ENCODE measurements around the gene THYN1. TPM values are rescaled to one million over a fixed set of nuclear protein-coding genes. Genes with fewer than 3 reads are reported as not detected.

THYN1 gene
- total RNA-seq, 1 donor from 2014 or later: 33.9 TPM

GRCh38 chr11:134267461-134267860 is 14.3 kb upstream of the THYN1 start:
- Mint-ChIP-seq H3K27ac (ENCODE audit: unreplicated experiment) (no peak overlapping the region), H3K4me1 (ENCODE audit: unreplicated experiment) (no peaks in the 10 kb centered on the region), H3K36me3 (ENCODE audit: unreplicated experiment) (peaks cover 8% of the 10 kb centered on the region), H3K9me3 (ENCODE audit: unreplicated experiment) (no peaks in the 10 kb centered on the region), H3K27me3 (ENCODE audit: unreplicated experiment) (peaks cover 23% of the 10 kb centered on the region), H3K4me3 (ENCODE audit: unreplicated experiment) (no peak overlapping the region)
- no peak for TF ChIP-seq CTCF (IDR thresholded peaks at IDR 0.05)
- no peak for DNase-seq (ENCODE audit: extremely low spot score, unreplicated experiment)

- Mint-ChIP-seq H3K9me3 (ENCODE audit: unreplicated experiment) (no peaks in the 10 kb centered on the region), H3K4me3 (ENCODE audit: unreplicated experiment) (no peak overlapping the region), H3K36me3 (ENCODE audit: unreplicated experiment) (peaks cover 8% of the 10 kb centered on the region), H3K27ac (ENCODE audit: unreplicated experiment) (no peak overlapping the region), H3K4me1 (ENCODE audit: unreplicated experiment) (no peaks in the 10 kb centered on the region), H3K27me3 (ENCODE audit: unreplicated experiment) (peaks cover 18% of the 10 kb centered on the region)
- no peak for TF ChIP-seq CTCF (IDR thresholded peaks at IDR 0.05)
- DNase-seq (ENCODE audit: extremely low spot score, unreplicated experiment): no peak
Measured at GRCh38 chr11:134266841-134267251, 13.7 kb upstream of the THYN1 start.

- H3K27ac Mint-ChIP-seq (ENCODE audit: unreplicated experiment): no peak overlapping the region
- peaks cover 8% of the 10 kb centered on the region for H3K36me3 Mint-ChIP-seq (ENCODE audit: unreplicated experiment)
- no peak for TF ChIP-seq CTCF (IDR thresholded peaks at IDR 0.05)
- no peak for DNase-seq (ENCODE audit: extremely low spot score, unreplicated experiment)
- no peak overlapping the region for H3K4me3 Mint-ChIP-seq (ENCODE audit: unreplicated experiment)
- H3K9me3 Mint-ChIP-seq (ENCODE audit: unreplicated experiment): no peaks in the 10 kb centered on the region
- no peaks in the 10 kb centered on the region for H3K4me1 Mint-ChIP-seq (ENCODE audit: unreplicated experiment)
- peaks cover 14% of the 10 kb centered on the region for H3K27me3 Mint-ChIP-seq (ENCODE audit: unreplicated experiment)
Measured at GRCh38 chr11:134266440-134266839, 13.3 kb upstream of the THYN1 start.

- no peak for DNase-seq (ENCODE audit: extremely low spot score, unreplicated experiment)
- no peak for TF ChIP-seq CTCF (IDR thresholded peaks at IDR 0.05)
- Mint-ChIP-seq H3K27me3 (ENCODE audit: unreplicated experiment) (peaks cover 2% of the 10 kb centered on the region), H3K4me1 (ENCODE audit: unreplicated experiment) (no peaks in the 10 kb centered on the region), H3K27ac (ENCODE audit: unreplicated experiment) (no peak overlapping the region), H3K9me3 (ENCODE audit: unreplicated experiment) (no peaks in the 10 kb centered on the region), H3K36me3 (ENCODE audit: unreplicated experiment) (peaks cover 11% of the 10 kb centered on the region), H3K4me3 (ENCODE audit: unreplicated experiment) (no peak overlapping the region)
Measured at GRCh38 chr11:134264966-134265764, 12.0 kb upstream of the THYN1 start.

- Mint-ChIP-seq H3K4me3 (ENCODE audit: unreplicated experiment) (no peak overlapping the region), H3K36me3 (ENCODE audit: unreplicated experiment) (peaks cover 24% of the 10 kb centered on the region), H3K9me3 (ENCODE audit: unreplicated experiment) (no peaks in the 10 kb centered on the region), H3K27ac (ENCODE audit: unreplicated experiment) (no peak overlapping the region), H3K27me3 (ENCODE audit: unreplicated experiment) (no peaks in the 10 kb centered on the region), H3K4me1 (ENCODE audit: unreplicated experiment) (no peaks in the 10 kb centered on the region)
- no peak for DNase-seq (ENCODE audit: extremely low spot score, unreplicated experiment)
- peak; percentile 54 for TF ChIP-seq CTCF (IDR thresholded peaks at IDR 0.05)
Measured at GRCh38 chr11:134261626-134262488, 8.7 kb upstream of the THYN1 start.

Measured in osteocyte (in vitro differentiated cells).